IMR-90 (cell line): Measurements from ENCODE around the gene TAF4. TPM values are rescaled to one million over a fixed set of nuclear protein-coding genes. Genes with fewer than 3 reads are reported as not detected.
"Not testable (repeated sequence)": the region's sequence is repeated elsewhere in the genome, so short reads cannot be mapped to it uniquely, and the experiment has no call there.

Experiments used
- ATAC-seq: fragments of 200-7000 bp; cut with Tn5 transposase; 2 replicates; pipeline ENCODE4 v1.9.1; 2020; ENCODE audit warnings: low read depth, mild to moderate bottlenecking, moderate library complexity
- BruUV-seq: library from RNA; stranded (reverse); fragments of 400-500 nt; replicated peaks from 2 replicates; lab custom pipeline; 2021; lab: Mats Ljungman, UMichigan
- CTCF ChIA-PET: fragments of 300-600 bp; formaldehyde crosslinking; extraction: SDS; loops from one replicate; lab custom pipeline; 2021; ENCODE audit warnings: antibody characterized with exemption; lab: Yijun Ruan, JAX
- POLR2A ChIA-PET: fragments of 300-600 bp; sonication (Branson Sonifier 250); formaldehyde crosslinking; loops from one replicate; lab custom pipeline; 2022; ENCODE audit warnings: antibody characterized with exemption; ENCODE audit not compliant: unreplicated experiment; lab: Charles Lee
- DNase-seq: peaks from one replicate; pipeline ENCODE4 v3.0.0; 2013
- H2AFZ ChIP-seq: replicated peaks from 2 replicates; pipeline ENCODE3; 2013; ENCODE audit warnings: low read length, mild to moderate bottlenecking; ENCODE audit not compliant: poor library complexity
- H2AK5ac ChIP-seq: 2 replicates; pipeline ENCODE4 v1.6.1; 2013; ENCODE audit warnings: low read depth, low read length, inconsistent platforms
- H2AK9ac ChIP-seq: replicated peaks from 2 replicates; pipeline ENCODE3; 2013; ENCODE audit warnings: mild to moderate bottlenecking, low read depth, low read length, moderate library complexity; ENCODE audit not compliant: poor library complexity
- H2BK120ac ChIP-seq: 2 replicates; pipeline ENCODE4 v1.6.1; 2013; ENCODE audit warnings: low read depth, low read length, inconsistent platforms
- H2BK15ac ChIP-seq: 3 replicates; pipeline ENCODE4 v1.6.1; 2013; ENCODE audit warnings: low read depth, low read length, inconsistent platforms
- H2BK20ac ChIP-seq: 2 replicates; pipeline ENCODE4 v1.6.1; 2013; ENCODE audit warnings: low read depth, mild to moderate bottlenecking, inconsistent platforms, low read length, moderate library complexity
- H2BK5ac ChIP-seq: 2 replicates; pipeline ENCODE4 v1.6.1; 2013; ENCODE audit warnings: mild to moderate bottlenecking, low read depth, low read length, inconsistent platforms; ENCODE audit not compliant: poor library complexity, severe bottlenecking
- H3K14ac ChIP-seq: replicated peaks from 2 replicates; pipeline ENCODE4 v1.6.1; 2013; ENCODE audit warnings: low read depth, low read length, inconsistent platforms
- H3K18ac ChIP-seq: 2 replicates; pipeline ENCODE4 v1.6.1; 2013; ENCODE audit warnings: low read depth, low read length, control low read depth
- H3K23ac ChIP-seq: 2 replicates; pipeline ENCODE4 v1.6.1; 2013; ENCODE audit warnings: low read depth, low read length, inconsistent platforms
- H3K27ac ChIP-seq: 2 replicates; pipeline ENCODE4 v1.5.1; 2013; ENCODE audit warnings: mild to moderate bottlenecking, control low read depth, low read length; ENCODE audit not compliant: insufficient read depth
- H3K27me3 ChIP-seq: 2 replicates; pipeline ENCODE4 v1.6.1; 2013; ENCODE audit warnings: low read length; ENCODE audit not compliant: control insufficient read depth, insufficient read depth
- H3K36me3 ChIP-seq: 2 replicates; pipeline ENCODE4 v1.6.1; 2013; ENCODE audit warnings: low read length, mixed read lengths; ENCODE audit not compliant: control insufficient read depth, insufficient read depth
- H3K4ac ChIP-seq: 2 replicates; pipeline ENCODE4 v1.6.1; 2013; ENCODE audit warnings: low read depth, low read length, inconsistent platforms
- H3K4me1 ChIP-seq: 2 replicates; pipeline ENCODE4 v1.6.1; 2013; ENCODE audit warnings: low read length, mixed read lengths; ENCODE audit not compliant: control insufficient read depth, insufficient read depth
- H3K4me2 ChIP-seq: 2 replicates; pipeline ENCODE4 v1.6.1; 2013; ENCODE audit warnings: low read depth, mild to moderate bottlenecking, control low read depth, low read length, moderate library complexity
- H3K4me3 ChIP-seq: 2 replicates; pipeline ENCODE4 v1.5.1; 2013; ENCODE audit warnings: low read depth, mild to moderate bottlenecking, control low read depth, low read length, moderate library complexity; ENCODE audit not compliant: insufficient read depth
- H3K56ac ChIP-seq: 2 replicates; pipeline ENCODE4 v1.6.1; 2013; ENCODE audit warnings: low read length, inconsistent platforms; ENCODE audit not compliant: insufficient read depth; ENCODE audit errors: extremely low read depth
- H3K79me1 ChIP-seq, 2 experiments: 2 replicates each; pipeline ENCODE4 v1.6.1; 2013; ENCODE audit warnings: low read length in 2 of 2, inconsistent platforms in 1 of 2, low read depth in 1 of 2
- H3K9ac ChIP-seq: 2 replicates; pipeline ENCODE4 v1.6.1; 2013; ENCODE audit warnings: low read depth, low read length, control low read depth
- H3K9me1 ChIP-seq: 2 replicates; pipeline ENCODE4 v1.6.1; 2013; ENCODE audit warnings: low read length, inconsistent platforms; ENCODE audit not compliant: insufficient read depth
- H3K9me3 ChIP-seq: 2 replicates; pipeline ENCODE4 v1.6.1; 2013; ENCODE audit warnings: low read length; ENCODE audit not compliant: control insufficient read depth, insufficient read depth
- H4K20me1 ChIP-seq: 2 replicates; pipeline ENCODE4 v1.6.1; 2013; ENCODE audit warnings: low read length, inconsistent platforms; ENCODE audit not compliant: insufficient read depth
- H4K5ac ChIP-seq: 2 replicates; pipeline ENCODE4 v1.6.1; 2013; ENCODE audit warnings: mild to moderate bottlenecking, low read depth, low read length, control low read depth
- H4K8ac ChIP-seq, 2 experiments: 2 replicates each; pipeline ENCODE4 v1.6.1; 2013; ENCODE audit warnings: low read depth in 2 of 2, low read length in 2 of 2, control low read depth in 1 of 2, inconsistent platforms in 1 of 2
- H4K91ac ChIP-seq: 2 replicates; pipeline ENCODE4 v1.6.1; 2013; ENCODE audit warnings: low read depth, low read length, inconsistent platforms; ENCODE audit not compliant: insufficient read depth
- CHD1 ChIP-seq: IDR thresholded peaks from 2 replicates; pipeline ENCODE4 v1.6.1; 2012; ENCODE audit warnings: low read depth, low read length, improper control_type of control experiment
- MAFK ChIP-seq: IDR thresholded peaks from 2 replicates; pipeline ENCODE4 v1.6.1; 2012; ENCODE audit warnings: low read depth, low read length, improper control_type of control experiment
- POLR2A ChIP-seq: IDR thresholded peaks from 2 replicates; pipeline ENCODE4 v1.6.1; 2012; ENCODE audit warnings: mild to moderate bottlenecking, low read depth, low read length
- WGBS, 2 experiments: methylation state at CpG; one replicate each; pipeline versions ENCODE4 v1.1.5 to v1.1.7; 2013; ENCODE audit warnings: missing lambda C conversion rate in 2 of 2; ENCODE audit not compliant: insufficient read length in 1 of 2; ENCODE audit errors: extremely low coverage in 2 of 2; 5-methylcytosine and 5-hydroxymethylcytosine counted together
- dilution Hi-C: fragments of 300-500 bp; cut with HindIII; formaldehyde crosslinking; loops from one replicate; pipeline ENCODE4 v1.14.3; 2018; ENCODE audit warnings: low sequenced_read_pairs; ENCODE audit not compliant: unreplicated experiment
- in situ Hi-C: fragments of 300-500 bp; cut with MboI; formaldehyde crosslinking; loops from 3 replicates; pipeline ENCODE4 v1.14.3; 2019; ENCODE audit warnings: low sequenced_read_pairs, inconsistent platforms, mixed read lengths
- intact Hi-C: fragments of 100-400 bp; cut with micrococcal nuclease; formaldehyde crosslinking; loops from 2 replicates; pipeline ENCODE4 v1.10.0; 2022
- polyA plus RNA-seq, 3 experiments: library from polyadenylated mRNA; depleted of rRNA; stranded (reverse); fragments of >200 nt; gene quantifications; 2 replicates each; pipeline ENCODE4 v1.2.3, GENCODE V29; 2012; ENCODE audit warnings: low replicate concordance in 1 of 3
- total RNA-seq: library from RNA; depleted of rRNA; stranded (reverse); fragments of >200 nt; gene quantifications from 2 replicates; pipeline ENCODE4 v1.2.3, GENCODE V29; 2012

The TAF4 gene
- total and polyA plus RNA-seq, 2 of the 4 experiments (the other 2 are of a cell fraction): 1.4 to 5.1 TPM

DNA sequence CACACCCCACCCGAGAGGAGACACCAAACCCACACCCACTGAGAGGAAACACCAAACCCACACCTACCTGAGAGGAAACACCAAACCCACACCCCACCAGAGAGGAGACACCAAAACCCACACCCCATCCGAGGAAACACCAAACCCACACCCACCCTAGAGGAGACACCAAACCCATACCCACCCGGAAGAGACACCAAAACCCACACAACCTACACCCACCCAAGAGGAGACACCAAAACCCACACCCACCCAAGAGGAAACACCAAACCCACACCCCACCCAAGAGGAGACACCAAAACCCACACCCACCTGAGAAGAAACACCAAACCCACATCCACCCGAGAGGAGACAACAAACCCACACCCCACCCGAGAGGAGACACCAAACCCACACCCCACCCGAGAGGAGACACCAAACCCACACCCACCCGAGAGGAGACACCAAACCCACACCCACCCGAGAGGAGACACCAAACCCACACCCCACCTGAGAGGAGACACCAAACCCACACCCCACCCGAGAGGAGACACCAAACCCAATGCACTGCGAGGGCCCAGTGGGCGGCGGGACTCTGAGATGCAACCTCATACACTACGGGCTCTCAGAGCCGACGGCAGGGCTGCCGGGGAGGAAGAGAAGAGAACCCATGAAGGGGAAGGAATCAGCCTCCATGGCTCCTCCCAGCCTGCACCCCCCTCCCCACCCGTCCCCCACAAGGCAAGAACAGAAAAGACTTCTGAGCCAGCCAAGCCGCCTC, 83.3 kb downstream of the TAF4 start:
- Histone ChIP-seq H4K91ac (no peak overlapping the region), H2AK5ac (no peak overlapping the region), H2BK120ac (no peak overlapping the region), H3K9me3 (no peaks in the 10 kb centered on the region), H3K14ac (no peak overlapping the region), H4K5ac (no peak overlapping the region), H3K79me1 (peaks cover 0 to 6% of the 10 kb centered on the region in 2 experiments; a peak in 3 of 4 replicates), H3K36me3 (peaks cover 11% of the 10 kb centered on the region), H3K4me3 (no peak overlapping the region), H2BK20ac (no peak overlapping the region), H2BK5ac (no peak overlapping the region), H3K56ac (no peak overlapping the region), H2AFZ (no peak overlapping the region), H4K8ac (no peak overlapping the region), H3K27me3 (no peaks in the 10 kb centered on the region), H3K9me1 (no peaks in the 10 kb centered on the region; the same call in 1 of the 2 replicates), H2AK9ac (no peak overlapping the region), H3K18ac (no peak overlapping the region), H3K23ac (no peak overlapping the region), H2BK15ac (no peak overlapping the region), H3K4me2 (no peak overlapping the region), H3K4me1 (no peaks in the 10 kb centered on the region), H3K27ac (no peak overlapping the region), H3K9ac (no peak overlapping the region), H3K4ac (no peak overlapping the region), H4K20me1 (no peaks in the 10 kb centered on the region; the same call in 1 of the 2 replicates)
- 100% methylated on average over 2 of the region's 18 CpGs; no CpG with 5 or more reads in 1 of the 2 experiments for WGBS, 2 experiments
- ChIA-PET POLR2A (no interaction called here), CTCF (no interaction called here)
- in situ Hi-C loops (no loop called here), dilution Hi-C loops (no loop called here), intact Hi-C loops (no loop called here)
- DNase-seq (no peak), ATAC-seq (no peak)
- TF ChIP-seq CHD1 (no peak), POLR2A (no peak), MAFK (no peak)
- no TSS peak for BruUV-seq

DNA sequence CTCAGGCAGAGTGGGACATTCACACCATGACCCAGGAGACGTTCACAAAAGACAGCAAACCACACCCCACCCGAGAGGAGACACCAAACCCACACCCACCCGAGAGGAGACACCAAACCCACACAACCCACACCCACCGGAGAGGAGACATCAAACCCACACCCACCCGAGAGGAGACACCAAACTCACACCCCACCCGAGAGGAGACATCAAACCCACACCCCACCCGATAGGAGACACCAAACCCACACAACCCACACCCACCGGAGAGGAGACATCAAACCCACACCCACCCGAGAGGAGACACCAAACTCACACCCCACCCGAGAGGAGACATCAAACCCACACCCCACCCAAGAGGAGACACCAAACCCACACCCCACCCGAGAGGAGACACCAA, 84.0 kb downstream of the TAF4 start:
- POLR2A ChIA-PET, H2BK20ac ChIP-seq, H2BK120ac ChIP-seq, H3K9me1 ChIP-seq, H2AK9ac ChIP-seq, DNase-seq, H3K9ac ChIP-seq, H4K8ac ChIP-seq, H2BK15ac ChIP-seq, H3K4me1 ChIP-seq, H3K56ac ChIP-seq, H3K14ac ChIP-seq, H2AFZ ChIP-seq, H4K91ac ChIP-seq, BruUV-seq, H2BK5ac ChIP-seq, ATAC-seq, H3K4me3 ChIP-seq, dilution Hi-C loops, H4K5ac ChIP-seq, H4K20me1 ChIP-seq, H3K4me2 ChIP-seq, H3K4ac ChIP-seq, H3K27me3 ChIP-seq, H2AK5ac ChIP-seq, intact Hi-C loops, H3K18ac ChIP-seq, H3K23ac ChIP-seq, H3K79me1 ChIP-seq, CTCF ChIA-PET, H3K9me3 ChIP-seq, in situ Hi-C loops, H3K27ac ChIP-seq: not testable (repeated sequence)
- WGBS, 2 experiments: 90% methylated on average over 2 of the region's 11 CpGs; no CpG with 5 or more reads in 1 of the 2 experiments
- peaks cover 11% of the 10 kb centered on the region for H3K36me3 ChIP-seq
